Activated effector memory CD4-positive, alpha-beta T cell treated with Interleukin-2 at 50 U/mL for 16 hours (primary cell): ENCODE data around the gene CARD9.
A peak's percentile ranks its signal among the peaks of the same experiment; 100 is the strongest.

Source experiments
- DNase-seq: peaks from one replicate; pipeline ENCODE4 v3.0.0-alpha.2; 2020

The CARD9 gene

DNA sequence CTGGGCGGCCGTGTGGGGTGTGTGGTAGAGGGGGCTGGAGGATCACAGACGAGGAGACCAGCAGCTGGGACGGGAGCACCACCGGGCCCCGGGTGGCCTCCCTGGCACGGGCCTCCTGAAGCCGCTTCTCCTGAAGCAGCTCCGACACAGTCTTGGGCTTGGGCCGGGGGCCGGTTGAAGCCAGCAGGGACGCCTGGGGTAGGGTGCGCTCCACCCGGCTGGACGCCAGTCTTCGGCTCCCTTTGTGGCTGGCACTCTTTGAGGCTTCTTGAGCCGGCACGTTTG is 5.5 kb upstream of the CARD9 start:
- no peak for DNase-seq

- no peak for DNase-seq
Observed at GRCh38 chr9:136378170-136379002, 4.9 kb upstream of the CARD9 start.

GRCh38 chr9:136377341-136378169 is 4.1 kb upstream of the CARD9 start:
- no peak for DNase-seq

DNA sequence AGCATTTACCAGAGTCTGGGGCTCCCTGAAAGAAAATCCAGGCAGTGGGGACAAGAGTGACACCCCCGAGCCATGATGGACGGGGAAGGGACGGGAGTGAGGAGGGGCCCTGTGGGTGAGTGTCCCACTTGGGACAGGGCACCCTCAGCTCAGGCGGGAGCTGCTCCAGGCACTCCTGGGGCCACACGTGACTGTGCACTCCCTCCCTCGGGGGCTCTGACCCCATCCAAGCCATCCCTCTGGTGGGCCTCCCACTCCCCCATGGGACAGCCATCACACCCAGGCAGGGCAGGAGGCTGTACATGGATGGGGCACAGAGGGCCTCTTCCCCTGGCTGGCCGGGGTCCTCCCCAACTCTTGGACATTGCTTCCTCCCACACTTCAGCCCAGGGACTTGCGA is 3.0 kb upstream of the CARD9 start:
- no peak for DNase-seq

DNA sequence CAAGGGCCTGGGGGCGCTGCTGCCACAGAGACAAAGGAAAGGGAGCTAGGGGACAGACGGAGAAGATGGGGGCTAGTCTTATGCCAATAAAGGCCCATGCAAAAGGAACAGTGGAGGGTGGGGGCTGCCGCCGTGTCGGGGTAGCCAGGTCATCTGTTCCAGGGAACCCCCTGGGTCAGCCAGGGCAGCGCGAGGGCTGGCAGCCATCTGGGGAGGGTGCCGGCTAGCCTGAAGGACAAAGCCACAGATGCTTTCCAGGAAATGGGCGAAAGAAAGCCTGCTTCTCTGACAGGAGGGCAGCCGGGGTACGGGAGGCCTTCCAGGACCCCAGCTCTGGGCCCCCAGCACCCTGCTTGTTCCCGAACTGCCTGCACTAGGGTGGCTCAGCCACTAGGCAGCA is 1.6 kb upstream of the CARD9 start:
- DNase-seq = no peak

DNA sequence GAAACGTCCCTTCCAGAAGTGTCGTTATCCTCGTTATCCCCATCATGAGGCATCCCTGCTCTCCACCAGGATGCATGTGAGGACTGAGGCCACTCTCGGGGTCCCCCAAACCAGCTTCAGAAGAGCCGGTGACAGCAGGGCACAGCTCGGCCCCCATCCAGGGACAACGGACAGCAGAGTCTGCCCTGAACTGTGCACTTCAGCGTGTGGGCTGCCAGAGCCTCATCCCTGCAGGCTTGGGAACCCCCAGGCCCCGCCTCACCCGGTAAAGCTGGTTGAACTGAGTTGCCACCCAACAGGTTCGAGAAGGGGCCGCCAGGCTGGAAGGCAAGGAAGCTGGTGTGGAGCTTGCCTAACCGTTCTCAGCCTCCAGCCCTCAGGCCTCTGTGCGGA is 710 bp upstream of the CARD9 start:
- DNase-seq = no peak

DNA sequence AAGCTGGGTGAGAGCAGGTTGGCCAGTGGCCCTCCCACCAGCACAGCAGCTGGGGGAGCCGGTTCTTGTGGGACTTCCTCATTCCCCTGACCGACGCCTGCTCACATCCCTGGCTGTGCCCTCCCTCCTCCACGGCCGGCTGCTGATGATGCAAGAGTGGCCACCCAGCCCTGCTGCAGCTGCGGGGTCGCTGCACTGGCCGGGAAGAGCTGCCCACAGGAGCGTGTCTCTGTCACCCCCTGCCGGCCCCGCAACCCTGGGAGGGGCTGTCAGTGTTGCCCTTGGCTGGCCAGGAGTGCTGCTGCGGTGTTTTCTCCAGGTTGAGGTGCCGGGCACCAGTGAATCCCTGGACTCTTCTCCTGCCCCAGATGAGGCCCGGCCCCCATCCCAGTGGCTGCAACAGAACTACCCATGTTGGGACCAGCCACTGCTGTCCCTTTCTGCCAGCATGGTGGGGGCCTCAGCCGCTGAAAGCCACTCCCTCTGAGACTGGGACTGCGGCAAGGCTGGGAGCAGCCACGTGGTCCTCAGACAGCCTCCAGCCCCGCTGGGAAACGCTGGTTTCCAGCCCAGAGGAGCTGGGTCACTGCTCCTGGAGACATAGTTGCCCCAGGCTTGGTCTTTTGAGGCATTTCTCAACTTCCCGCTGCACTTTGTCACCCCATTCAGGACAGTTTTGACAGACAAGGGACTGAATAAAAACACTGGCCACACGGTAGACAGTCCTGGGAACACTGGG is 739 bp downstream of the CARD9 start:
- DNase-seq = no peak

- no peak for DNase-seq
Observed at GRCh38 chr9:136372006-136372405, 1.5 kb downstream of the CARD9 start.

DNA sequence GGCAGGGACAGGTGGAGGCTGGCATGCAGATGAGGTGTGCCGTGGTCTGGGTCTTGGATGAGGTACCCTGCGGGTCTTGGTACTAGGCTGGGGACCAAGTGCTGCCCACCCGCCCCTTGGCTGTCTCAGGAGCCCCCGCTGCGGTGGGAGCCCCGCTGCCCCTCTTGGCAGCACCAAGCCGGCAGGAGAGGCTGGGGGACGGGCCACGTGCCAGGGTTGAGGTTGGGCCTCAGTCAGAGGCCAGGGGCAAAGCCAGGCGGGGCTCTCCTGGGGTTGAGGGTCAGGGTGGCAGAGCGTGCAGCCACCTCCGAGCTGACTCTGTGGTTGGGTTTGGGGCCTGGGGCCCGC is 2.0 kb downstream of the CARD9 start:
- DNase-seq = no peak

DNA sequence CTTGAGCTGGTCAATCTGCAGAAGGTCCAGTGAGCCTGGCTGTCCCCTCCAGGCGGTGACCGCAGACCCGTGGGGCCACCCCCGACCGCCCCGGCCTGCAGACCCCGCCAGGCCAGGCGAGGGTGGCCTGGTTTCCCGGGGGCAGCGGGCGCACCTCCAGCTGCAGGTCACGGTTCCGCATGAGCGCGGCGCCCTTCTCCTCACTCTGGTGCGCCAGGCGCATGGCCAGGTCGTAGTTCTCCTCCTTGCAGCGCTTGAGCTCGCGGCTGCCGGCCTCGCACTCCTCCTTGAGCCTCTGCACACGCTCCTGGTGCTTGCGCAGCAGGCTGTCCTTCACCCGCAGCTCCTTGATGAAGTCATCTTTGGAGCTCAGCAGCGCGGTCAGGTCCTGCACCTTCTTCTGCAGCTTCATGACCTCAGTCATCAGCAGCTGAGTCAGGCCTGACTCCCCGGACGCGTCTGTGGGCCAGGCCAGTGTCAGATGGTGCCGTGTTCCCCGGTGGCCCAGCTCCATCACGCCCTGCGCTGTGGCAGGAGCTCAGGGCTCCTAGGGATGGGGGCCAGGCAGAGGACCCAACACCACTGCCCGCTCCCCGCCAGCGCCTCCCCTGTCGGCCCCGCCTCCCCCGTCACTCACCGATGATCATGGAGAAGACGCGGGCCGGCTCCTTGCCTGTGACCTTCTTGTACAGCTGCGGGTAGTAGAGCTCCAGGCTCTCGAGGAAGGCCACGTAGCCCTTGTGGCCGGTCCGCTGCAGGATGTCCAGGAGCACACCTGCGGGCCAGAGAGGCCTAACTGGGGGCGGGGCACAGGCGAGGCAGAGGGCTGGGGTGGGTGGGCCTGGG is 2.6 kb downstream of the CARD9 start:
- DNase-seq = no peak

- DNase-seq = no peak
Observed at GRCh38 chr9:136370037-136370436, 3.4 kb downstream of the CARD9 start.

GRCh38 chr9:136368190-136368589 is 5.3 kb downstream of the CARD9 start:
- DNase-seq = no peak

DNA sequence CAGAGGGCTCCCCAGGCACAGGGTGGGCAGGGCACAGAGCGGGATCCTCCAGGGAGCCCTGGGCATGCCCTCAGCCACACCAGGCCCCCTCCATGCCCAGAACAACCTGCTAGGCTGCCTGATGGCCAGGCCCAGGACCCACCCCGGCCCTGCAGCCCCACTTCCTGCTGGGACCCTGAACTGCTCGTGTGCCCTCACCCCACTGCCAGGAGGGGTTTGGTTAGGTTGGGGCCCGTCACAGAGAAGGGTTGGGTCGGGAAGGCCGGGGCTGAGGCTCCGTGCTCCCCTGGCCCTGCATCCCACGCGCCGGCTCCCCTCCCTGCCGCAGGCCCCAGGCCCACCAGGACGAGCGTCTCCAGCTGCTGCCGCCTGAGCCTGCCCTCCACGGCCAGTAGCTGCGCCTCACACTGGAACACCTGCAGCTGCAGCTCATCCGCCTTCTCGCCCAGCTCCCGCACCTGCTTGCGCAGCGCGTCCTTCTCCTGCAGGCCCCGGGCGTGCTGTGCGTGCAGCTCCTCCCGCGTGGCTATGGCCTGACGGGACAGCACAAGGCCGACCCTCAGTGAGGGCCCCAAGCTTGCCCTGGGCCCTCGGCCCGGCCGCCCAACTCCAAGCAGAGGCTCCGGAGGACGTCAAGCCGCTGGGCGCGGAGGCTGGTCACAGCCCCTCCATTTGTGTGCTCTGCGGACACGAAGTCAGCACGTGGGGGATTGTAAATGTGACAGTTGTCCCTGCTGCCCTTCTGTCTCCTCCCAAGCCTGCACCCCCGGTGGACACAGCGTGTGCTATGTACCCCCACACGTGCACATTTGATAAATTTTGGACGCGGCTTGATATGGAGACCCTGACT is 5.9 kb downstream of the CARD9 start:
- no peak for DNase-seq

DNA sequence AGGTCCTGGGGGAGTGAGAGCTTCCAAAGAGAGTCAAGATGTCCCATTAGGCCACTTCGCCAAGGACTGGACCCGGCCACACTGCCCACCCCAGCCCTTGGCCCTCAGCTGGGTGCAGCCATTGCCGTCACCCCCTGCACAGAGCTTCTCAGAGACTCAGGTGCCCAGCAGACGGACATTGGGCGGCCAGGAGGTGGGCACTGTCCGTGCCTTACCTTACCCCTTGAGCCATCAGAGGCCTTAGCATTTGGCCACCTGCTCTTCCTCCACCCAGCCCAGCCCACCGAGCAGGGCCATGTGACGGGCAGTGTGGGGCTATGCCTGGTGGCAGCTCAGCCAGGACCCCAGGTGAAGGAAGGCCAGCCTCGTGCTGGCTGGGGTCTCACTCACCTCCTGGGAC is 6.6 kb downstream of the CARD9 start:
- no peak for DNase-seq

DNA sequence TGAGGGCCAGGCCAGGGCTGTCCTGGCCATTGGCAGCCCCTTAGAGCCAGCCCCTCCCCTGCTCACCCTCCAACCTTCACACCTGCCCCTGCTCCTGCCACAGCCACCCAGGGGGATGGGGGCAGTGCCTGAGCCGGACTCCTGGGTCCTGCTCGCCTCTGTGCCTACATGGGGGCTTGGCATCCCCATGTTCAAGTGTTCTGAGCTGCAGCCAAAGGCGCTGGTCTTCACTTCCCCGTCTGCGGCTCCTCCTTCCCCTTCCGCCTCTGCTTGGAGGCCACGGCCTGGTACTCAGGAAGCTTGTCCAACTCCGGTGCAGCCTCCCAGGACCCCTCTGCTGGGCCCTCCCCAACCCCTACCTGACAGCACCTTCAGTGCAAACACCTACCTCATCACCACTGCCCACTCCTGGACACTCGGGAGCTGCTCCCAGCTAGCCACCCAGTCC is 7.7 kb downstream of the CARD9 start:
- no peak for DNase-seq

GRCh38 chr9:136364942-136365774 is 8.3 kb downstream of the CARD9 start:
- no peak for DNase-seq

GRCh38 chr9:136363949-136364748 is 9.3 kb downstream of the CARD9 start:
- no peak for DNase-seq

- peak; percentile 85 for DNase-seq
Observed at GRCh38 chr9:136363106-136363948, 10.1 kb downstream of the CARD9 start, which contains the start of gene DNLZ. Gene DNLZ (minus strand): TSS chr9:136363744. CDS start chr9:136363714, 30 bp downstream.

DNA sequence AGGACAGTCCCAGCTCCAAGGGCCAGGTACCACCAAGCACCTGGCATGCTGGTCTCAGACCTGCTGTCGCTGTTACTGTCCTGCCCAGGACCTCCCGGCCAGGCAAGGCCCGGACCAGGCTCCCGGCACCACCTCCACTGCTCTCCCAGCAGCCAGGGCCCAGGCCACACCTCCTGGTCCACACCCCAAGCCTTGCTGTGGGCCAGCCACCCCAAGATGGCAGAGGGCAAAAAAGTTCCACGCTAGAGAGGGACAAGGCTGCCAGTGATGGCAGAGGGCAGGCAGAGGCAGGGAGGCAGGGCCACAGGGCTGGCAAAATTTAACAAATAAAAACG is 11.1 kb downstream of the CARD9 start:
- no peak for DNase-seq
